Activated T-cell treated with anti-CD3 and anti-CD28 coated beads for 4 hours (primary cell): ENCODE measurements around the gene NAGLU.
"Not testable (repeated sequence)": the region's sequence is repeated elsewhere in the genome, so short reads cannot be mapped to it uniquely, and the experiment has no call there.

ENCODE experiments used
- DNase-seq: peaks from one replicate; pipeline ENCODE4 v3.0.0-alpha.2; 2020

The NAGLU gene

DNA sequence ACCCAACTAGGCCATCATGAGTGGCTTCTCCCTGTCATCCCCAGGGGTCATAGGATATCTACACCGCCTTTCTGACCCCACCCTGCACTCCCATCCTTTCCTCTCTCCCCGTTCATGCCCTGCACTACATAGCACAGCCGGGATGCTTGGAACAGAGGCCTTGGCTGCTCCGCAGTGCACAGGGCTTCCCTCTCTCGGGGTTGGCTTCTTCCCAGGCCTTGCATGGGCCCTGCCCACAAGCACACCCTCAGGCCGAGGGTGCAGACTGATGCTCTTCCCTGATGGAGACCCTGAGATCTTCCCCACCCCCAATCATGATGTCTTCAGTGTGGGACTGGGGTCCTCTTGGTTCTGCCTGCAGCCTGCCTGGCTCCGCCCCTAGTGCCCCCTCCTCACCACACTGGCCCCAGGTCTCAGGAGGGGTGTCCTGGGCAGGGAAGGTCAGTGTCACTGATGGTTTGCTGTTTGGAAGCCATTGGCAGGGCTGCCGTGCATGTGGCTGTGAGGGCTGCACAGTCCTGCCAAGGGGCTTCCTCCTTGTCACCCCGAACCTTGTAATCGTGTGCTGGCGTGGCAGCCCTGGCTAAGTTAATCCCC is 14.3 kb upstream of the NAGLU start:
- DNase-seq: no peak

DNA sequence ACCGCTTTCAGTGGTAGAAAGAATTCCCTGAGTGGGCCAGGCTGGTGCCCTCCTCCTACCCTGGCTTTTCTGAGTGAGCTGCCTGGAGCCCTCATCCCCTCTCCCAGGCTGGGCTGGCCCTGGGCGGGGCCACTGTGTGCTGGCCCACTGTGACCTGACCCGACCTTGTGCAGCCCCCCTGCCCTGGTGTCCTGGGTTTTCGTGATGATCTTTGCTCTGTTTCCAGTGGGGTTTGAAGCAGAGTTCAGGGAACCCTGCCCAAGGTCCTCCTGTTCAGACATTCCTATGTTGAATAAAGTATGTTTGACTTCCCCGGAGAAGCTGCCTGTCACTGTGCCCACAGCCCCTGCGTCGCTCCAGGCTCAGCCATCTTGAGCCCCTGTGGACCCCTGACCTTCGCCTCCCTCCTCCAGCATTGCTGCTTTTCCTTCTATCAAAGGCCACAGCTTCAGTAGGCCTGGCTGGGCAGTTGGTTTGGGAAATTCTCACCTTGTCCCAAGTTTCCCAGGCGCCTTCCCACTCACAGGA is 13.7 kb upstream of the NAGLU start:
- no peak for DNase-seq

DNA sequence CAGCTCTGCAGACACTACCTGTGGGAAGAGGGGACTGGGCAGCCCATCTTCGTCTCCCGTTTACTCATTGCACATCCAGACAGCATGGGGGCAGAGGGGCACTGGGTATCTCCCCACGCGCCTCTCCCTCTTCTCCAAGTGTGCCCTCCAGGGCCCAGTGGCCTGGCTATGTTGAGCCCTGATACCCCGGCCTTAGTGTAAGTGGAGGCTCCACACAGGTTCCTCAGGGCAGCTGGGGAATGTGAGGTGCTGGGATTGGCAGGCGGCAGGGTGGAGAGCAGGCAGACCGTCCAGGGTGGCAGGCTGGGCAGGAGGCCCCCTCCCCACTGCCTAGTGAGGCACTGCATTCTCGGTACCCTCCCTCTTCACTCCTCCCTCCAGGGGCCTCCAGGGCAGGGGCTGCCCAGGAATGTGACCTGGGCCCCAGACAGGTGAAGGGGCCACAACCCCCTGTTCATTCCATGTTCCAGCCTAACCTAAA is 13.2 kb upstream of the NAGLU start:
- DNase-seq: no peak

DNA sequence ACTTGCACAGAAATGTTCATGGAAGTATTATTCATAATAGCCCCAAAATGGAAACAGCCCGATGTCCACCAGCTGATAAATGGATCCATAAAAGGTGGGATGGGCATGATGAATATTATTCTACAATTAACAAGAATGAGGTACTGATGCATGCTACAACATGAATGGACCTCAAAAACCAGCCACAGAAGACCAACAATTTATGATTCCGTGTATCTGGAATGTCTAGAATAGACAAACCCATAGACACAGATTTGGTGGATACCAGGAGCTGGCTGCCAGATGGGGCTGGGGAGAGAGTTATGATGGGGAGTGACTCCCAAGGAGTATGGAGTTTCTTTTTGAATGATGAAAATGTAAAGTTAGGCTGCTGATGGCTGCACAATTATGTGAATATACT is 10.8 kb upstream of the NAGLU start:
- DNase-seq: no peak

DNA sequence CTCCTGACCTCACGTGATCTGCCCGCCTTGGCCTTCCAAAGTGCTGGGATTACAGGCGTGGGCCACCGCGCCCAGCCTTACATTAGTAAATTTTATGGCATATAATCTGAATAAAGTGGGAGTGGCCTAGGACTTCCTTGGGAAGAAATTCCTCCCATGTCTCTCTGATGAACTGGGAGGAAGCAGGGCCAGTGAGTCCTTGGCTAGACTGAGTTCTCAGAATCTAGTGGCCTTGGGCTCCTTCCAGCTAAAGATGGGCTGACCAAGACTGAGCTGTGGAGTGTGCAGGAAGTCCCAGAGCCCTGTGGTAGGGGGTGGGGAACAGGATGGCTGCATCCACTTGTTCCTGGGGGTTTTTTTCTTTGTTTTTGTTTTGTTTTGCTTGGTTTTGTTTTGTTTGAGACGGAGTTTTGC is 10.0 kb upstream of the NAGLU start:
- DNase-seq: no peak

DNA sequence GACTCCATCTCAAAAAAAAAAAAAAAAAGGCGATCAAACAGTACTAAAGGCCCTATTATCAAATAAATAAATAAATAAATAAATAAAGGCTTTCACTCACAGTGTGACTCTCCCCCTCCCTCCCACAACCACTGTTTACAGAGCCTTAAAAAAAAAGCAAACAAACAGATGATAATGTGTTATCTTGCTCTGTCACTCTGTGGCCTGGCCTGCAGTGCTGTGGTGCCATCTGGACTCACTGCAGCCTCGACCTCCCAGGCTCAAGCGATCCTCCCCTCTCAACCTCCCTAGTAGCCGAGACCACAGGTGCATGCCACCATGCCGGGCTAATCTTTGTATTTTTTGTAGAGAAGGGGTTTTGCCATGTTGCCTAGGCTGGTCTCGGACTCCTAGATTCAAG is 8.1 kb upstream of the NAGLU start:
- no peak for DNase-seq

DNA sequence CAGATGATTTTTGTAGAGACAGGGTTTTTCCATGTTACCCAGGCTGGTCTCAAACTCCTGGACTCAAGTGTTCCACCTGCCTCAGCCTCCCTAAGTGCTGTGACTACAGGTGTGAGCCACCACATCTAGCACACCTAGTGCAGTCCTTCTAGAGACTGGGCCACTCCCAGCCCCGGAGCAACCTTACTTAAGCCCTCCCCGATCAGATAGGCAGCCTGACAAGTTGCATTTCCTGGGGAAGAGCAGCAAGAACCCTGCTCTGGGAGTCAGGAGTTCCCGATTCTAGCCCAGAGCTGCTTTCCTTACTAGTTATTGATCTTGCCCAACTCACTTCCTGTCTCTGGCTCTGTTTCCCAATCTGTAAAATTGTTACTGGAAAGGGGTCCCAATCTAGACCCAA is 7.0 kb upstream of the NAGLU start:
- DNase-seq: no peak

DNA sequence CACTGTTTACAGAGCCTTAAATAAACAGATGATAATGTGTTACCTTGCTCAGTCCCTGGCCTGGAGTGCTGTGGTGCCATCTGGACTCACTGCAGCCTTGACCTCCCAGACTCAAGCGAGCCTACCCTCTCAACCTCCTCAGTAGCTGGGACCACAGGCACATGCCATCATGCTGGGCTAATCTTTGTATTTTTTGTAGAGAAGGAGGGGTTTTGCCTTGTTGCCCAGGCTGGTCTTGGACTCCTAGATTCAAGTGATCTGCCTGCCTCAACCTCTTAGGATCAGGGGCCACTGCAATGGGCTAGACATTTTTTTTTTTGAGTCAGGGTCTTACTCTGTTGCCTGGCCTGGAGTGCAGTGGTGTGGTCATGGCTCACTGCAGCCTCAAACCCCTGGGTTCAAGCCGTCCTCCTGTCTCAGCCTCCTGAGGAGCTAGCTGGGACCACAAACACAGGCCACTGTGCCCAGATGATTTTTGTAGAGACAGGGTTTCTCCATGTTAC is 5.0 kb upstream of the NAGLU start:
- no peak for DNase-seq

DNA sequence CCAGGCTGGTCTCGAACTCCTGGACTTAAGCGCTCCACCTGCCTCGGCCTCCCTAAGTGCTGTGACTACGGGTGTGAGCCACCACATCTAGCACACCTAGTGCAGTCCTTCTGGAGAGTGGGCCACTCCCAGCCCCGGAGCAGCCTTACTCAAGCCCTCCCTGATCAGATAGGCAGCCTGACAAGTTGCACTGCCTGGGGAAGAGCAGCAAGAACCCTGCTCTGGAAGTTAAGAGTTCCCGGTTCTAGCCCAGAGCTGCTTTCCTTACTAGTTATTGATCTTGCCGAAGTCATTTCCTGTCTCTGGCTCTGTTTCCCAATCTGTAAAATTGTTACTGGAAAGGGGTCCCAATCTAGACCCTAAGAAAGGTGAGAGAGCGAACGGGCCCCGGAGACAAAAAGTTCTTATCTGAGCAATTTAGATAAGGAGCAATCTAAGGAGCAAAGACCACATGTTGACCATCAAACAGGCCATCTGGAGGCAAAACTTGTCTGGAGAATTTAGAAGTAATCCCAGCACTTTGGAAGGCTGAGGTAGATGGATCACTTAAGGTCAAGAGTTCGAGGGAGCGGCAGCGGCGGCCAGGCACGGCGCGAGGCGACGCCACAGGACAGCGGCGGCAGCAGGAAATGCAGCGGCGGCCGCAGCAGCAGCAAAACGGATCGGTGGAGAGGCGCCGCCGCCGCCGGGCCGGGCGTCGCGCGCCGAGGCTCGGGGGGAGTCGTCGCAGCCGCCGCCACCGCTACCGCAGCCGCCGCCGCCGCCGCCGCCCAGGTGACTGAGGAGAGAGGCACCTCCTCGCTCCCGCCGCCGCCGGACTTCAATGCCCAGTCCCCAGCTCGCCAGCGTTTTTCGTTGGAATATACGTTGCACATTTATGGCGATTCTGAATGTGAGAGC is 4.3 kb upstream of the NAGLU start:
- peak; percentile 12 for DNase-seq

DNA sequence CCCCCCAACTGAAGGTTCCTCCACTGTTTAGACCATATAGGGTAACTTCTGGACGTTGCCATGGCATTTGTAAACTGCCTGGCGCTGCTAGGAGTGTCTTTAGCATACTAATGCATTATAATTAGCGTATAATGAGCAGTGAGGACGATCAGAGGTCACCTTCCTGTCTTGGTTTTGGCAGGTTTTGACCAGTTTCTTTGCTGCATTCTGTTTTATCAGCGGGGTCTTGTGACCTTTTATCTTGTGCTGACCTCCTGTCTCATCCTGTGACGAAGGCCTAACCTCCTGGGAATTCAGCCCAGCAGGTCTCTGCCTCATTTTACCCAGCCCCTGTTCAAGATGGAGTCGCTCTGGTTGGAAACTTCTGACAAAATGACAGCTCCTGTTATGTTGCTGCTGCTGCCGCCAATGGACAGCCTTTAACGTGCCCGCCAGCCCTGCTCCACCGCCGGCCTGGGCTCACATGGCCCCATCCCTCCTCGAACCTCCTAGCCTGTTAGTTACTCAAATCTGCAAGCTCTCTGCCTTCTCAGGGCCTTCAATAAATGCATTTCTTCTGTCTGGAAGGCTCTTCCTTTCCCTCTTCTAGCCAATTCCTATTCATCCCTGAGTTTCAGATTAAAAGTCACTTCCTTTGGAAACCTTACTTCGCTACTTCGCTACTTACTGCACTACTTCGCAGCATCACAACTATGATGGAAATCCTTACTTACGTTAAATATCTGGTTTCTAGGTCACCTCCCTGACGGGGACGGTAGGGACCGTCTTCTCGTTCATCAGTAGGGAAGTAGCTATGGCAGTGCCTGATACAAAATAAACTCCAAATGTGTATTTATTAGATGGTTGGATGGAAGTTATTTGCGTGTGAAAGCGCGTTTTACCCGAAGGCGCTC is 640 bp upstream of the NAGLU start:
- DNase-seq: no peak

DNA sequence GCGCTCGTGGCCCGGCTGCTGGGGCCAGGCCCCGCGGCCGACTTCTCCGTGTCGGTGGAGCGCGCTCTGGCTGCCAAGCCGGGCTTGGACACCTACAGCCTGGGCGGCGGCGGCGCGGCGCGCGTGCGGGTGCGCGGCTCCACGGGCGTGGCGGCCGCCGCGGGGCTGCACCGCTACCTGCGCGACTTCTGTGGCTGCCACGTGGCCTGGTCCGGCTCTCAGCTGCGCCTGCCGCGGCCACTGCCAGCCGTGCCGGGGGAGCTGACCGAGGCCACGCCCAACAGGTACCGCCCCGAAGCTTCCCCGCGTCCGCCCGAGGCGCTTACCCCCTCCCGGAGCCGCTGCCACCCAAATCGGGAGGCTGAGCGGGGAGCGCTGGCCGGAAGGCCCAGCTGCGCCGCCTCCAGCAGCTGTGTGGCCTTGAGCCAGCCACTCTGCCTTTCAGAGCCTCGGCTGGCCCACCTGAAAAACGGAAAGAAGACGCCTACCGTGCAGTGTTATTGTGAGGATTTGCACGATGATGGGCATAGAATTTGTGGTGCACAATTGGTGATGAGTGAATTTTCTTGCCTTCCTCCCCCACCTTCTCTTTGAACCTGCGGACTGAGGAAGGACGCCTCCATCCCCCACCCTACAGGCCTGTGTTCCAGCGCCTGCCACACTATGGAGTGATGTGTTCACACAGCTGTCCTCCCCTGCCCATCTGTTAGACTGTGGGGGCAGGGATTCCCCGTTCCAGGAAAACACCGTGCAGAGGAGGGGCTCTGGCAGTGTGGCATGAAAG is 523 bp downstream of the NAGLU start:
- DNase-seq: peak; percentile 51

DNA sequence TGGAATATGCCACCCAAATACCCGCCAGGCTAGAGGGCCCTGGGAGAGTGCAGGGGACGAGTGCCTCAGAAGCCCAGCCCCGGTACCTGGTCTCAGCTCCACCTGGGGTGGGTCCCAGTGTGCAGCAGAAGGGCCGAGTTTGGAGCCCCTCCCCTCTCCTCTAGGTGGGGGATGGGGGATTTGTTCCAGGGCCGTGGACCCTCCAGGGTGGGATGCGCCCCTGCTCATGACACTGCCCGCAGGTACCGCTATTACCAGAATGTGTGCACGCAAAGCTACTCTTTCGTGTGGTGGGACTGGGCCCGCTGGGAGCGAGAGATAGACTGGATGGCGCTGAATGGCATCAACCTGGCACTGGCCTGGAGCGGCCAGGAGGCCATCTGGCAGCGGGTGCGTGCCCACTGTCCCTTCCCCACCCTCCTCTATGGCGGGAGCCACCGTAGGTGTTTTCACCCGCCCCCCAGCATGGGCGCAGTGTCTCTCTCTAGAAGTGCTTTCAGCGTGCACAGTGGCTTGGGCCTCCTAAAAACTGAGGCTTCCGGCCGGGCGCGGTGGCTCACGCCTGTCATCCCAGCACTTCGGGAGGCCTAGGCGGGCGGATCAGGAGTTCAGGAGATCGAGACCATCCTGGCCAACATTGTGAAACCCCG is 1.2 kb downstream of the NAGLU start:
- DNase-seq: no peak

DNA sequence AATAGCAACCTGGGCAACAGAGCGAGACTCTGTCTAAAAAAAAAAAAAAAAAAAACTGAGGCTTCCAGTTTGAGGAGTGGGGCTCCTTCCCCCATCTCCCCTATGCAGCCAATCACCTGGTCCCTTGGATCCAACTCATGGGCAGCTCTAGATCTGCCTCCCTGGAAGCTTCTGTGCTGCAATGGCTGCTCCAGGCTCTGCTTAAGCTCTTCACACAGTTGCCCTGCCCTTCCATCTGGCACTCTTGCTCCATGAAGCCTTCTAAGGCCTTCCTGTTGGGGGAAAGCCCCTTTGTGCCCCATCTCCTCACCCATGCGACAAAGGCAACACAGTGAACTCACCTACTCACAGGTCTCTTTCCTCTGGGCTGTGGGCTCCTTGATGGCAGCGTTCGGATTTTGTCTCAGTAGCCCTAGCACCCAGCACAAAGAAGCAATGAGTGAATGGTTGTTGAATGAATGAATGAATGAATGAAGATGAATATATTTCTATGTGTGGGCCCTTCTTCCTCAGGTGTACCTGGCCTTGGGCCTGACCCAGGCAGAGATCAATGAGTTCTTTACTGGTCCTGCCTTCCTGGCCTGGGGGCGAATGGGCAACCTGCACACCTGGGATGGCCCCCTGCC is 1.9 kb downstream of the NAGLU start:
- DNase-seq: no peak

DNA sequence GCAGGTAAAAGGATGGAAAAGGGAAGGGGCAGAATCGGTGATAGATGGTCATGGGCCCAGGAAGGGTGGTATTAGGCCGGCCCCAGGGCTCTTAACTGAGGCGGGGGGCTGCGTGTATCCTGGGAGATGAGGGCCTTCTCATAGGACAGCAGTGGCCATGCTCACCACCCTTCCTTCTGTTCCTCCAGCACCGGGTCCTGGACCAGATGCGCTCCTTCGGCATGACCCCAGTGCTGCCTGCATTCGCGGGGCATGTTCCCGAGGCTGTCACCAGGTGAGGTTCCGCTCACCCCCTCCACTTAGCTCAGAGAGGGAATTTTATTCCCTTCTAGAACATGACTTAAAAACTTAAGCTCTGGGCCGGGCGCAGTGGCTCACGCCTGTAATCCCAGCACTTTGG is 2.4 kb downstream of the NAGLU start:
- DNase-seq: no peak

DNA sequence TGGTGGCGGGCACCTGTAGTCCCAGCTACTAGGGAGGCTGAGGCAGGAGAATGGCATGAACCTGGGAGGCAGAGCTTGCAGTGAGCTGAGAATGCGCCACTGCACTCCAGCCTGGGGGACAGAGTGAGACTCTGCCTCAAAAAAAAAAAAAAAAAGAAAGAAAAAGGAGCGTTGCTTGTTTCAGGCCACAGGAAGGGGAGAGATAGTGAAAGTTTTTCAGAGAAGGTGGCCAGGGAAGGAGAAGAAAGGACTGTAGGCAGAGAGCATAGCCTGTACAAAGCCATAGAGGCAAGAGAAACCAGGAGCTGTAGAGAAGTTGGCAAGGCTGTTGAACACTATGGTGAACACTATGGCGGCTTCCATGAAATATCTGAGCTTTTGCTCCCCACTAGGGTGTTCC is 4.5 kb downstream of the NAGLU start:
- DNase-seq: not testable (repeated sequence)

DNA sequence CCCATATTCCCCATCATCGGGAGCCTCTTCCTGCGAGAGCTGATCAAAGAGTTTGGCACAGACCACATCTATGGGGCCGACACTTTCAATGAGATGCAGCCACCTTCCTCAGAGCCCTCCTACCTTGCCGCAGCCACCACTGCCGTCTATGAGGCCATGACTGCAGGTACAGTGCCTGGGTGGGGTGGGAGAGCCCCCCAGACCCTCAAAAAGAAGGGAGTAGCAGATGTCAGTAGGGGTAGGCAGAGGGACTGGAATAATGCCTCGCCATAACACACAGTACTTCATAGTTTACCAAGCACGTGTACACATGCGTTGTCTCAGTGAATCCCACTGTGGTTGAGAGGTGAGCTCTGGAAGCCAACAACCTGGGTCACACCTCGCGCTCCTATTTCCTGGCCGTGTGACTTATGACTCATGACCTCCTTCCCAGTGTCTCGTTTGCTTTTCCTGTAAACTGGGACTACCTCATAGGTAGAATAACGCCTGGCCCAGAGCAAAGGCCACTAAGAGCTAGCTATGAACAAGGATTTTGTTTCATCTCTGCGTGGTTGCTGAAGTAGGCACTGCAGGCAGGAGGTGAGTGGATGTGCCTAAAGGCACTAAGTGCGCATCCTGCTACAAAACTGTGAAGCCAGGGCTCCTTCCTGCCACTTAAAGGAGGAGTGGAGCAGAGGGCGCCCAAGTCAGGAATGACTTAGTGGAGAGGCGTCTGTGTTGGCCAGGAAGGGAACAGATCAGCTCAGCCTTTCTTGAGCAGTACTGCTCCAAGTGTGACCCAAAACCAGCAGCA is 5.2 kb downstream of the NAGLU start:
- DNase-seq: no peak

DNA sequence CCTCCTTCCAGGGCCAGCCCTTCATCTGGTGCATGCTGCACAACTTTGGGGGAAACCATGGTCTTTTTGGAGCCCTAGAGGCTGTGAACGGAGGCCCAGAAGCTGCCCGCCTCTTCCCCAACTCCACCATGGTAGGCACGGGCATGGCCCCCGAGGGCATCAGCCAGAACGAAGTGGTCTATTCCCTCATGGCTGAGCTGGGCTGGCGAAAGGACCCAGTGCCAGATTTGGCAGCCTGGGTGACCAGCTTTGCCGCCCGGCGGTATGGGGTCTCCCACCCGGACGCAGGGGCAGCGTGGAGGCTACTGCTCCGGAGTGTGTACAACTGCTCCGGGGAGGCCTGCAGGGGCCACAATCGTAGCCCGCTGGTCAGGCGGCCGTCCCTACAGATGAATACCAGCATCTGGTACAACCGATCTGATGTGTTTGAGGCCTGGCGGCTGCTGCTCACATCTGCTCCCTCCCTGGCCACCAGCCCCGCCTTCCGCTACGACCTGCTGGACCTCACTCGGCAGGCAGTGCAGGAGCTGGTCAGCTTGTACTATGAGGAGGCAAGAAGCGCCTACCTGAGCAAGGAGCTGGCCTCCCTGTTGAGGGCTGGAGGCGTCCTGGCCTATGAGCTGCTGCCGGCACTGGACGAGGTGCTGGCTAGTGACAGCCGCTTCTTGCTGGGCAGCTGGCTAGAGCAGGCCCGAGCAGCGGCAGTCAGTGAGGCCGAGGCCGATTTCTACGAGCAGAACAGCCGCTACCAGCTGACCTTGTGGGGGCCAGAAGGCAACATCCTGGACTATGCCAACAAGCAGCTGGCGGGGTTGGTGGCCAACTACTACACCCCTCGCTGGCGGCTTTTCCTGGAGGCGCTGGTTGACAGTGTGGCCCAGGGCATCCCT is 7.4 kb downstream of the NAGLU start:
- DNase-seq: no peak

DNA sequence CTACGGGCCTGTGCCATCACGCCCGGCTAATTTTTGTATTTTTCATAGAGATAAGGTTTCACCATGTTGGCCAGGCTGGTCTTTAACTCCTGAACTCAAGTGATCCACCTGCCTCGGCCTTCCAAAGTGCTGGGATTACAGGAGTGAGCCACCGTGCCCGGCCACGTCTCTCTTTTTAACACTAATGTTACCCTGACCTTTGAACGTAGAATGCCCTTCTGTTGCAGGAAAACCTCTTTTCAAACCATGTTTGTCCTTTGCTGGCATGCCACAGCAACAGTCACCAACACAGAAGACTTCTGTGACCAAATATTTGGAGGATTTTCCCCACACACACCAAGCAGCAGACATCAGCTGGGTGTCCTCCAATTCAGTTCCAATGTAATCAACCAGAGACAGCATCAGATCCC is 8.8 kb downstream of the NAGLU start:
- no peak for DNase-seq
